ENCODE data around the gene BBS9.

Gene BBS9

GRCh38 chr7:33504266-33504665 lies 374.9 kb downstream of the BBS9 start:
- no peak overlapping the region for H3K9ac ChIP-seq (ENCODE audit: low read length)
- H4K20me1 ChIP-seq (ENCODE audit: low read depth, low read length): no peaks in the 10 kb centered on the region

GRCh38 chr7:33509206-33509605 lies 379.8 kb downstream of the BBS9 start:
- H3F3A ChIP-seq (ENCODE audit: insufficient read depth): no peaks in the 10 kb centered on the region
- H3K36me3 ChIP-seq (ENCODE audit: low read length): no peaks in the 10 kb centered on the region
- TF ChIP-seq CTCF (IDR thresholded peaks at IDR 0.05; ENCODE audit: insufficient read depth, low read length, poor library complexity, severe bottlenecking): no peak
- no peak for TF ChIP-seq EZH2phosphoT487 (conservative IDR thresholded peaks at IDR 0.05; ENCODE audit: low read length)
- no peak overlapping the region for H3K4me3 ChIP-seq (ENCODE audit: insufficient read depth, low read length, poor library complexity, severe bottlenecking)
- H4K20me1 ChIP-seq (ENCODE audit: low read depth, low read length): no peaks in the 10 kb centered on the region
- no peaks in the 10 kb centered on the region for H3K27me3 ChIP-seq (ENCODE audit: low read length)
- no peak overlapping the region for H3K9ac ChIP-seq (ENCODE audit: low read length)
- 0 out of 2 replicates have a peak overlapping the region, but pooled peaks have one; percentile 6 for H3K27ac ChIP-seq (ENCODE audit: low read depth, low read length)
- no peak overlapping the region for H2AFZ ChIP-seq (ENCODE audit: low read depth, low read length, severe bottlenecking)
- no peaks in the 10 kb centered on the region for H3K9me3 ChIP-seq (ENCODE audit: insufficient read depth, low read length)
- no peak overlapping the region for H3K4me2 ChIP-seq (ENCODE audit: low read depth, low read length, poor library complexity, severe bottlenecking)
- H3K9me2 ChIP-seq (replicated peaks; ENCODE audit: insufficient read depth, low read length): no peaks in the 10 kb centered on the region
- H3K79me2 ChIP-seq (ENCODE audit: insufficient read depth, low read length): no peaks in the 10 kb centered on the region

More at GRCh38 chr7:33504266-33504665, 374.9 kb downstream of the BBS9 start:
- H3K9me2 ChIP-seq (replicated peaks; ENCODE audit: insufficient read depth, low read length): no peaks in the 10 kb centered on the region
- H2AFZ ChIP-seq (ENCODE audit: low read depth, low read length, severe bottlenecking): no peak overlapping the region
- TF ChIP-seq EZH2phosphoT487 (conservative IDR thresholded peaks at IDR 0.05; ENCODE audit: low read length) (no peak), CTCF (IDR thresholded peaks at IDR 0.05; ENCODE audit: insufficient read depth, low read length, poor library complexity, severe bottlenecking) (no peak)
- H3K27me3 ChIP-seq (ENCODE audit: low read length): no peaks in the 10 kb centered on the region
- no peaks in the 10 kb centered on the region for H3K9me3 ChIP-seq (ENCODE audit: insufficient read depth, low read length)
- H3K36me3 ChIP-seq (ENCODE audit: low read length): no peaks in the 10 kb centered on the region
- no peak overlapping the region for H3K27ac ChIP-seq (ENCODE audit: low read depth, low read length)
- H3K4me2 ChIP-seq (ENCODE audit: low read depth, low read length, poor library complexity, severe bottlenecking): no peak overlapping the region
- no peak overlapping the region for H3K4me3 ChIP-seq (ENCODE audit: insufficient read depth, low read length, poor library complexity, severe bottlenecking)
- H3K79me2 ChIP-seq (ENCODE audit: insufficient read depth, low read length): no peaks in the 10 kb centered on the region
- no peaks in the 10 kb centered on the region for H3F3A ChIP-seq (ENCODE audit: insufficient read depth)

- H3K4me3 ChIP-seq (ENCODE audit: insufficient read depth, low read length, poor library complexity, severe bottlenecking): no peak overlapping the region
- H3K36me3 ChIP-seq (ENCODE audit: low read length): no peaks in the 10 kb centered on the region
- H3K79me2 ChIP-seq (ENCODE audit: insufficient read depth, low read length): no peaks in the 10 kb centered on the region
- no peaks in the 10 kb centered on the region for H4K20me1 ChIP-seq (ENCODE audit: low read depth, low read length)
- no peak overlapping the region for H3K27ac ChIP-seq (ENCODE audit: low read depth, low read length)
- no peak overlapping the region for H3K4me2 ChIP-seq (ENCODE audit: low read depth, low read length, poor library complexity, severe bottlenecking)
- no peaks in the 10 kb centered on the region for H3K9me3 ChIP-seq (ENCODE audit: insufficient read depth, low read length)
- H3K9me2 ChIP-seq (replicated peaks; ENCODE audit: insufficient read depth, low read length): no peaks in the 10 kb centered on the region
- TF ChIP-seq EZH2phosphoT487 (conservative IDR thresholded peaks at IDR 0.05; ENCODE audit: low read length) (no peak), CTCF (IDR thresholded peaks at IDR 0.05; ENCODE audit: insufficient read depth, low read length, poor library complexity, severe bottlenecking) (no peak)
- no peaks in the 10 kb centered on the region for H3K27me3 ChIP-seq (ENCODE audit: low read length)
- no peak overlapping the region for H3K9ac ChIP-seq (ENCODE audit: low read length)
- H2AFZ ChIP-seq (ENCODE audit: low read depth, low read length, severe bottlenecking): no peak overlapping the region
- H3F3A ChIP-seq (ENCODE audit: insufficient read depth): no peaks in the 10 kb centered on the region
Measured at GRCh38 chr7:33511778-33512177, 382.4 kb downstream of the BBS9 start.

All from SU-DHL-6 (cell line).